Gastrocnemius medialis (tissue), 4 donors: ENCODE data around the gene DIRAS2. TPM values are rescaled to one million over a fixed set of nuclear protein-coding genes. Genes with fewer than 3 reads are reported as not detected.

Experiments used
- ATAC-seq, 2 donors: fragments of 150-250 bp; one replicate each; pipeline ENCODE4 v1.9.1; 2016
- DNase-seq, 2 donors: peaks; one replicate each; pipeline ENCODE4 v3.0.0-alpha.2; 2019
- H3K27ac ChIP-seq, 4 donors: fragments of 200-600 bp; sonication (generic); 1 replicate in 1 of 4; 2 replicates in 3 of 4; pipeline ENCODE4 v1.5.1; 2016 to 2018; ENCODE audit warnings: mild to moderate bottlenecking in 2 of 4, moderate library complexity in 1 of 4
- H3K27me3 ChIP-seq, 3 donors: fragments of 200-600 bp; sonication (generic) in 2 of 3; 1 replicate in 1 of 3; 2 replicates in 2 of 3; pipeline versions ENCODE4 v1.5.1 to v1.6.0; 2016 to 2019; ENCODE audit warnings: mild to moderate bottlenecking in 1 of 3, moderate library complexity in 1 of 3
- H3K36me3 ChIP-seq, 2 donors: fragments of 200-600 bp; sonication (generic) in 1 of 2; one replicate each; pipeline ENCODE4 v1.5.1; 2017 to 2018
- H3K4me1 ChIP-seq, 2 donors: fragments of 200-600 bp; sonication (generic) in 1 of 2; one replicate each; pipeline ENCODE4 v1.5.1; 2016 to 2017; ENCODE audit warnings: mild to moderate bottlenecking in 2 of 2
- H3K4me3 ChIP-seq, 4 donors: fragments of 200-600 bp; sonication (generic) in 3 of 4; 1 replicate in 1 of 4; 2 replicates in 3 of 4; pipeline ENCODE4 v1.5.1; 2016 to 2019; ENCODE audit warnings: mild to moderate bottlenecking in 2 of 4
- H3K9me3 ChIP-seq, 3 donors: fragments of 200-600 bp; sonication (generic) in 2 of 3; 1 replicate in 1 of 3; 2 replicates in 2 of 3; pipeline ENCODE4 v1.5.1; 2016 to 2019
- CTCF ChIP-seq, 5 experiments: fragments of 450-650 bp in 3 of 5; fragments of 200-600 bp in 2 of 5; sonication (generic) in 2 of 5; IDR thresholded peaks in 4 of 5; conservative IDR thresholded peaks in 1 of 5; 1 replicate in 4 of 5; 2 replicates in 1 of 5; pipeline ENCODE4 v1.5.1; 2016 to 2019; ENCODE audit warnings: antibody characterized with exemption in 5 of 5, mild to moderate bottlenecking in 3 of 5, moderate library complexity in 3 of 5
- POLR2A ChIP-seq, 2 donors: fragments of 450-650 bp; IDR thresholded peaks; one replicate each; pipeline ENCODE4 v1.6.1; 2017; ENCODE audit warnings: antibody characterized with exemption in 2 of 2, mild to moderate bottlenecking in 2 of 2, moderate library complexity in 2 of 2
- in situ Hi-C, 4 donors: fragments of 200-750 bp; cut with MboI; loops; one replicate each; pipeline versions ENCODE4 v1.15.0 to v1.8.0; 2017; ENCODE audit warnings: low sequenced_read_pairs in 4 of 4
- intact Hi-C: fragments of 100-400 bp; cut with DNase I; formaldehyde crosslinking; loops from one replicate; pipeline ENCODE4 v1.15.1; 2023; ENCODE audit warnings: low total_unique reads
- total RNA-seq, 4 donors: library from RNA; depleted of rRNA; stranded (reverse); fragments of >200 nt; gene quantifications; one replicate each; pipeline versions ENCODE4 v1.1.0 to v1.2.3, GENCODE V29; 2016

Gene DIRAS2
- not detected for total RNA-seq

- in situ Hi-C loops (no loop called here), intact Hi-C loops (loop anchor here (5.0 kb wide), 1 partner anchor 1046 kb away; no protein-coding TSS in a partner anchor)
- H3K4me3 ChIP-seq, result peak within 1 kb of the TSS in 3 of 4 donors; percentile 35 to 52 (median 45)
- H3K27ac ChIP-seq, result no peak within 1 kb of the TSS
- H3K4me1 ChIP-seq, result no peaks in the 10 kb centered on the region
- no peaks in the 10 kb centered on the region for H3K36me3 ChIP-seq
- H3K27me3 ChIP-seq, result peaks cover 0 to 12% (median 9%) of the 10 kb centered on the region in 3 donors
- H3K9me3 ChIP-seq, result no peaks in the 10 kb centered on the region
- TF ChIP-seq CTCF (IDR thresholded peaks at IDR 0.05 in 4 of 5, conservative IDR thresholded peaks at IDR 0.05 in 1 of 5) (no peak), POLR2A (IDR thresholded peaks at IDR 0.05) (no peak)
- ATAC-seq (no peak), DNase-seq (no peak)
These were observed at the start of gene DIRAS2 for GRCh38 chr9:90642570-90643539. DIRAS2 (minus strand) TSS chr9:90642824; CDS start chr9:90613827, 28,997 bp downstream.

GRCh38 chr9:90684736-90685135 lies 42.1 kb upstream of the DIRAS2 start:
- TF ChIP-seq CTCF (IDR thresholded peaks at IDR 0.05 in 4 of 5, conservative IDR thresholded peaks at IDR 0.05 in 1 of 5), result no peak
- ATAC-seq (no peak), DNase-seq (no peak)
- Histone ChIP-seq H3K27ac (no peak overlapping the region), H3K27me3 (peaks cover 0 to 3% (median 0%) of the 10 kb centered on the region in 3 donors), H3K9me3 (no peaks in the 10 kb centered on the region), H3K4me1 (no peaks in the 10 kb centered on the region), H3K4me3 (no peak overlapping the region), H3K36me3 (no peaks in the 10 kb centered on the region)
- in situ Hi-C loops (no loop called here), intact Hi-C loops (no loop called here)

- Histone ChIP-seq H3K9me3 (no peaks in the 10 kb centered on the region), H3K27ac (no peak overlapping the region), H3K4me1 (no peaks in the 10 kb centered on the region), H3K27me3 (peaks cover 0 to 3% (median 0%) of the 10 kb centered on the region in 3 donors), H3K4me3 (no peak overlapping the region), H3K36me3 (no peaks in the 10 kb centered on the region)
- TF ChIP-seq POLR2A (IDR thresholded peaks at IDR 0.05), result no peak
- no peak for TF ChIP-seq CTCF (IDR thresholded peaks at IDR 0.05 in 4 of 5, conservative IDR thresholded peaks at IDR 0.05 in 1 of 5)
- in situ Hi-C loops (no loop called here), intact Hi-C loops (no loop called here)
- DNase-seq, result no peak
- ATAC-seq, result no peak
These were observed 41.5 kb upstream of the DIRAS2 start for GRCh38 chr9:90684106-90684505.

- no peaks in the 10 kb centered on the region for H3K4me1 ChIP-seq
- no peak overlapping the region for H3K4me3 ChIP-seq
- no peak for DNase-seq
- H3K36me3 ChIP-seq, result no peaks in the 10 kb centered on the region
- H3K27ac ChIP-seq, result no peak overlapping the region
- peaks cover 0 to 3% (median 0%) of the 10 kb centered on the region in 3 donors for H3K27me3 ChIP-seq
- ATAC-seq, result no peak
- H3K9me3 ChIP-seq, result no peaks in the 10 kb centered on the region
- in situ Hi-C loops (no loop called here), intact Hi-C loops (no loop called here)
- no peak for TF ChIP-seq POLR2A (IDR thresholded peaks at IDR 0.05)
- TF ChIP-seq CTCF (IDR thresholded peaks at IDR 0.05 in 4 of 5, conservative IDR thresholded peaks at IDR 0.05 in 1 of 5), result no peak
These were observed 37.9 kb upstream of the DIRAS2 start for GRCh38 chr9:90680534-90680933.
